HUES6 (cell line): ENCODE measurements around the gene MYO1B.

Source experiments
- H3K27ac ChIP-seq: 2 replicates; pipeline ENCODE4 v1.7.0; 2013; ENCODE audit warnings: low read depth, mild to moderate bottlenecking, low read length, inconsistent platforms
- H3K27me3 ChIP-seq: 2 replicates; pipeline ENCODE4 v1.6.1; 2013; ENCODE audit warnings: low read length; ENCODE audit not compliant: control insufficient read depth, insufficient read depth
- H3K36me3 ChIP-seq: 2 replicates; pipeline ENCODE4 v1.6.1; 2013; ENCODE audit warnings: low read length; ENCODE audit not compliant: control insufficient read depth, insufficient read depth
- H3K4me1 ChIP-seq: 2 replicates; pipeline ENCODE4 v1.6.1; 2013; ENCODE audit warnings: low read length; ENCODE audit not compliant: control insufficient read depth, insufficient read depth
- H3K4me3 ChIP-seq: 2 replicates; pipeline ENCODE4 v1.5.1; 2013; ENCODE audit warnings: low read depth, low read length
- H3K9ac ChIP-seq: one replicate; pipeline ENCODE4 v1.6.1; 2013; ENCODE audit warnings: mild to moderate bottlenecking, low read length
- H3K9me3 ChIP-seq: 2 replicates; pipeline ENCODE4 v1.6.1; 2013; ENCODE audit warnings: low read depth, low read length; ENCODE audit not compliant: control insufficient read depth, insufficient read depth

MYO1B gene

DNA sequence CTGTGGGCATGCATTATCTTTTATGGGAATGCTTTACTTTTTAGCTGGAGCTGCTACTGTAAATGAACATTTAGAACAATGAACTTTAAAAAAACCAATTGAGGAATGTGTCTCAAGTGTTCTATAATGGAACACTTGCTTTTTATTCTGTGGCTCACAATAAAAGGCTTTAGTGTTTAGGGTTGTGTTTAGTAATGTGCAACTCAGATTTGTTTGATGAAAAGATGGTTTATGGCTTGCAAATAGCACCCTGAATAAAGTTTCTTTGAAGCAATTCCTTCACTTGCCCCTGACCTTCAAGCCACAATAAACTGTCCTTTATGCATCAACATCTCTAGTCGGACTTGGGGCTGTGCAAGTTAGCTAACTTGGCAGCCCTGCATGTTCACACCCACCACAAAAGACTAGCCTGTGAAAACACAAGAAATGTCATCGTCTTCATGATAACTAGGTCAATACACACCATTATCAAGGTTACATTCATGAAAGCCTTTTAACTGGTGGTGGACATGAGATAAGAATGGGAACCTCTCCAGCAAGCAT, 98.7 kb downstream of the MYO1B start:
- H3K9me3 ChIP-seq: no peaks in the 10 kb centered on the region
- H3K36me3 ChIP-seq: peaks cover 45% of the 10 kb centered on the region
- no peaks in the 10 kb centered on the region for H3K4me1 ChIP-seq
- no peak overlapping the region for H3K27ac ChIP-seq
- H3K4me3 ChIP-seq: no peak overlapping the region
- no peak overlapping the region for H3K9ac ChIP-seq
- H3K27me3 ChIP-seq: no peaks in the 10 kb centered on the region

DNA sequence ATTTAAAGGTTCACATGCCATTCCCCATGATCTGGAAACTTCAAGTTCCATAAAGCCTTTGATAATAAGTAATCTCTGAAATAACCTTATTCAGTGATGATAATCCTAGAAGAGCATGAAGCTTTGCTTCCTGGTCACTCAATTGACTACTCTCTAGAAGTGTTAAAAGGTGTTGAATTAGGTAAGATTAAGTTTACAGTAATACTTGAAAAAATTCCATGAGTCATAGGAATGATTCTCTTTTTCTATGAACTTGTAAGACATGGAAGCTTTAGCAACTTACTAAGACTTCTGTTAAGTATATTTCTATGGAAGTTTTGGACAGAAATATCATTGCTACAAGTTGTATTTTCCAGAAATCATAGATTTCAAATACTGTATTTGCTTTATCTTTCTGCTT, 100.6 kb downstream of the MYO1B start:
- Histone ChIP-seq H3K4me1 (no peaks in the 10 kb centered on the region), H3K36me3 (peaks cover 52% of the 10 kb centered on the region), H3K9ac (no peak overlapping the region)

DNA sequence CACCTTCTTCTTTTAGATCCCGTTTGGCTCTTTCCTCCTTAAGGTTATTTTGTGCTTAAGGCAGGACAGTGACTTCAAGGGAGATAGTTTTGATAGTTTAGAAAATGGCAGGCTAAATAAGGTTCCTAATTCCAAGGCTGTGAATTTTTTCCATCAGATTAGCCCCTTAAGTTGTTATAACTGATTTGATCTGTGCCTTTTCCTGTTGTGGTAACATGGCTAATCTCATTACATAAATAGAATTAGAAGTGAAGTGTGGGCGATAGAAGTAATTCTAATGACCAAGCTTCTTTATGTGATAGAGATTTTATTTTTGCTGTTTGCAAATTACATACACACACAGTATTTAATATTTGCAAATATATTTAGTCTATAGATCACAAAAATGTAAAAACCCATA, 102.0 kb downstream of the MYO1B start:
- Histone ChIP-seq H3K36me3 (peaks cover 49% of the 10 kb centered on the region), H3K4me3 (no peak overlapping the region), H3K27ac (no peak overlapping the region), H3K4me1 (no peaks in the 10 kb centered on the region), H3K27me3 (no peaks in the 10 kb centered on the region), H3K9ac (no peak overlapping the region), H3K9me3 (no peaks in the 10 kb centered on the region)

More for the DNA sequence above, 100.6 kb downstream of the MYO1B start:
- Histone ChIP-seq H3K27ac (no peak overlapping the region), H3K4me3 (no peak overlapping the region), H3K27me3 (no peaks in the 10 kb centered on the region), H3K9me3 (no peaks in the 10 kb centered on the region)

DNA sequence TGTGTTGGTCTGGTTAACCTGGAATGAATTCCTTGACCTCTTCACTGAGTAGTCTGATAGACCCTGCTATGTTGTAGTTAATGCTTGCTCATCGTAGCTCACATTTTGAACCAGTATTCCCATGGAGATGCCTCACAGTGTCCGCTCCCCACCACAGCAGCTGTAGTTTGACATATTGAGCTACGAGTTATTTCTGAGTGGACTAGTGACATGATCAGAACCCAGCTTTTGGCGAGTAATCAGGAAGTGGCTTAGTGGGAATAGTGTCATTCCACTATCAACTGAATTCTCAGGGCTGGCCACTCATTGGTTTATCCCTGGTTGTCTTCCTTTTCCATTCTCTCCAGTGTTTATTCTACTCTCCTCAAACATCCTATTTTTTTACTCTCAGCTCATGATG, 102.7 kb downstream of the MYO1B start:
- Histone ChIP-seq H3K36me3 (peaks cover 49% of the 10 kb centered on the region), H3K4me3 (no peak overlapping the region), H3K4me1 (no peaks in the 10 kb centered on the region), H3K27ac (no peak overlapping the region), H3K27me3 (no peaks in the 10 kb centered on the region), H3K9me3 (no peaks in the 10 kb centered on the region), H3K9ac (no peak overlapping the region)

DNA sequence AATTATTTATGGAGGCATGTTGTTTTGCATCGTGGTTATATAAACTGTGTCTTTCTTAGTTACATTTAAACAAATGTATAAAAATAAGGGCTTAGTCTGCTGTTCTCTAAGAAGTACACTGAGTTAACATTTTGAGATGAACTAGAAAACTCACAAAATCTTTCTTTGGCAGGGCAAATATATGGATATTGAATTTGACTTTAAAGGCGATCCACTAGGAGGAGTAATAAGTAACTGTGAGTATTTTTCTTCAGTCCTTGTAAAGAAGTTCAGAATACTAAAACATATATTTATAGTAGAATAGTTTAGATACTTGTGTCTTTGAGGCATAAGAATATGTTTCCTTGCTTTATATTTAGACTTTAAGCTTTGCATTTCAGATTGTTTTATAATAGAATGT, 104.8 kb downstream of the MYO1B start:
- no peak overlapping the region for H3K4me3 ChIP-seq
- no peak overlapping the region for H3K9ac ChIP-seq
- H3K36me3 ChIP-seq: peaks cover 55% of the 10 kb centered on the region
- no peaks in the 10 kb centered on the region for H3K4me1 ChIP-seq
- no peaks in the 10 kb centered on the region for H3K27me3 ChIP-seq
- H3K9me3 ChIP-seq: peaks cover 6% of the 10 kb centered on the region
- H3K27ac ChIP-seq: no peak overlapping the region

DNA sequence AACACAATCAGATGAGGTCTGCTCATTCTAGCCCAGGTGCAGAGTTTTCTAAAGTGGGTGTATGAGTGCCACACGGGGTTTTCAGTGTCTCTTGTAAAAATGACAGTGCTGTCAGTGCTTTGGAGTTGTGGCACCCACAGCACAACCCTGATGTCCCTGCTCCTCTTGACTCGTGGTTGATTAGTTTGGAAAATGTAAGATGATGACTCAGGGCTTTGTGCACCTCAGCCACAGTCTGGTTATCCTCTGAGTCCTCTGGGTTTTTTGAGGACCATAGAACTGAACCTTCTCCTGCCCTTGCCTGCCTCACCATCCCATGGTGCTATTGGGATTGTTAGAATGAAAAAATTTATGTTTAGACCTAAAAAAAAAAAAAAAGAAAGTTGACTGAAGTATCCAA, 105.6 kb downstream of the MYO1B start:
- Histone ChIP-seq H3K9me3 (peaks cover 9% of the 10 kb centered on the region), H3K9ac (no peak overlapping the region), H3K36me3 (peaks cover 61% of the 10 kb centered on the region), H3K27me3 (no peaks in the 10 kb centered on the region), H3K27ac (no peak overlapping the region), H3K4me3 (no peak overlapping the region), H3K4me1 (no peaks in the 10 kb centered on the region)

DNA sequence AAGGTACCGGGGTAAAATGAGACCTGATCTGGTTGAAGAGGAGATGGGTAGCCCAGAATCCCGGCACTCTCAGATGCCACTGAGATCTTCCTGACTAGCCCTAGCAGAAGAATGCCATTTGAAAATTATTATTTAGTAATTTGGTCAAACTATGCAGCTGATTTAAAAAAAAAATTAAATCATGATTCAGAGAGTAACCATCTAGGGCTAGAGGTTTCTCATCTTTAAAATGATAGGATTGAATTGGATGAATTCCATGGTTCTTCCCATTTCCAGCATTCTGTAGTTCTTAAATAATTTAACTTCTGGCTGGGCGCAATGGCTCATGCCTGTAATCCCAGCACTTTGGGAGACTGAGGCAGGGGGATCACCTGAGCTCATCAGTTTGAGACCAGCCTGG, 106.1 kb downstream of the MYO1B start:
- Histone ChIP-seq H3K9me3 (peaks cover 9% of the 10 kb centered on the region), H3K9ac (no peak overlapping the region), H3K27me3 (no peaks in the 10 kb centered on the region), H3K4me1 (no peaks in the 10 kb centered on the region), H3K36me3 (peaks cover 58% of the 10 kb centered on the region), H3K27ac (no peak overlapping the region), H3K4me3 (no peak overlapping the region)

DNA sequence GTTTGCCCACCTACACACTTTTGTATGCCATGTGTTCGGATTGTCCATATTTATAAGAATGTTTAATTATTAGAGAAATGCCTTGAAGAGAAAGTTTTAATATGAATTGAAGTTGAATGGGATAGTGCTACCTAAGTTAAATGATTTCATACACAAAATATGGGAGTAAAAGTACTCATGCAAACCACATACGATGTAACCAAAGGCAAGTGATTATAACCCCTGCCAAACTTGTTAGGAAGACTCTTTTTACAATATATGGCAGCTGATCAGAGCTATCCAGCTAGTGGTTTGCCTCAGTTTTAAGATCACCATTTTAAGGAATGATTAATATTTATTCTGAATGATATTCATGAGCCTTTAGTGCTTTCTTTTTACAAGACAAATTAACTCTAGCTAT, 106.7 kb downstream of the MYO1B start:
- Histone ChIP-seq H3K36me3 (peaks cover 52% of the 10 kb centered on the region), H3K27ac (no peak overlapping the region), H3K9ac (no peak overlapping the region), H3K9me3 (peaks cover 9% of the 10 kb centered on the region), H3K4me3 (no peak overlapping the region), H3K27me3 (no peaks in the 10 kb centered on the region), H3K4me1 (no peaks in the 10 kb centered on the region)

DNA sequence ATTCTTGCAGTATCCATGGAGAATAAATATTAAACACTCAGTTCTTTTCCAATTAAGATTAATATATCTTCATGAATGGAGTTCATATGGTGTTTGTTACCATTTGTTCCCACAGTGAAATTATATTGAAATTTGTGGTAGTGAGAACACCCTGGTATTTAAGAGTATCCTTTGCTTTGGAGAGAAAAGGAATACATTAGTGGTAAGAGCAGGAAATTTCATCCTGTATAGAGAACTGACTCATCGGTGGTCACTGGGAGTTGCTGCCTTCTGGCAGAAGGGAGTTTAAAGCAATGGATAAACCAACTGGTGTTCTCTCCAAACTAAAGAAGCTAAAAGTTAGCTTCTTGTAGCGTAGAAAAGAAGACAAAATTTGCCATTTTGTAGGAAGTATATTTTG, 107.3 kb downstream of the MYO1B start:
- Histone ChIP-seq H3K9ac (no peak overlapping the region), H3K36me3 (peaks cover 48% of the 10 kb centered on the region), H3K4me3 (no peak overlapping the region), H3K9me3 (peaks cover 9% of the 10 kb centered on the region), H3K27ac (no peak overlapping the region), H3K27me3 (no peaks in the 10 kb centered on the region), H3K4me1 (no peaks in the 10 kb centered on the region)

DNA sequence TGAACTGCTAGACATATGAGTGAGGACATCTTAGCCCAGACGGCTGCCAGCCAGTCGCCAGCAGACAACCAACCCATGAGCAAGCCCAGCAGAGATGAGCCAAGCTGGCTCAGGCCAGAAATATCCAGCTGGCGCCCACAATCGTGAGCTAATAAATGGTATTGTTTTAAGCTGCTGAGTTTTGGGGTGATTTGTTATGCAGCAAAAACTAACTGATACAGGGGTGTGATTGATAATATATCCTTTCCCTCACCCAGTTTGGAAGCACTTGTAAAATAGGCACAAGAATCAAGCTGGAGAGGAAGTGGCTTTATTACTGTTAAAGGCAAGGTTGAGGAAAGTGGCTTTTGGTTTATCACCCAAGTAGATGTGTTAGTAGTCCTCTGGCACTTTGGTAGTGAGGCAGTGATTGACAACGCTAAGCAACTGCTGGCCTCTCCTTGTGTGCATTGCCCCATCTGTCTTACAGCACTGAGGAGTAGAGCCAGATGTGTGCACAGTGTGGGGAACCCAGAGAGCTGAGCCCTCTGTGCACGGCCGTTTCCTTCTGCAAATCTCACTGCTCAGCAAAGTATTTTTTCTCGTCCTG, 110.1 kb downstream of the MYO1B start:
- H3K4me3 ChIP-seq: no peak overlapping the region
- no peaks in the 10 kb centered on the region for H3K4me1 ChIP-seq
- no peak overlapping the region for H3K27ac ChIP-seq
- H3K9ac ChIP-seq: no peak overlapping the region
- no peaks in the 10 kb centered on the region for H3K27me3 ChIP-seq
- peaks cover 31% of the 10 kb centered on the region for H3K36me3 ChIP-seq
- peaks cover 9% of the 10 kb centered on the region for H3K9me3 ChIP-seq

DNA sequence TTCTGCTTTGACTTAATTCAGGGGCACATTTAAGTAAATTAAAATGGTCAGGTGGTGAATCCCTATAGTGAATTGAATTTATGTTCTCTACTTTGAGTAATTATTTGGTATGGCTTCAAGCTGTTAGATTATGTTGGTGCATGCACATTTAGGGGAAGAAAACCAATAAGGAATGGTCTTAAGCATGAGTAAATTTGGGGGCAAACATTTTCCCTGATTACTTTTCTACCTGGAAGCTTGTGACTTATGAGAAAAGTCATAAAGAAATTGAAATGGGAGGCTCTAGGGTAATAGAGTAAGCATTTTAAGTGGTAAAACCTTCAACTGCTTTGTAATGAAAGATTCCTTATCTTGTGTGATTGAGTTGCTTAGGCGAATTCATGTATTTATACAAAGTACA, 112.5 kb downstream of the MYO1B start:
- H3K27ac ChIP-seq: no peak overlapping the region
- no peaks in the 10 kb centered on the region for H3K4me1 ChIP-seq
- H3K27me3 ChIP-seq: no peaks in the 10 kb centered on the region
- H3K36me3 ChIP-seq: peaks cover 33% of the 10 kb centered on the region
- no peak overlapping the region for H3K4me3 ChIP-seq
- no peak overlapping the region for H3K9ac ChIP-seq
- peaks cover 9% of the 10 kb centered on the region for H3K9me3 ChIP-seq
